ENCODE results near the gene PIGBOS1.

The PIGBOS1 gene

GRCh38 chr15:55358471-55358870 lies 39.5 kb upstream of the PIGBOS1 start:
- TF ChIP-seq FOXM1 (IDR thresholded peaks at IDR 0.05; ENCODE audit: borderline replicate concordance, low read depth) (no peak), CEBPB (IDR thresholded peaks at IDR 0.05) (no peak)

DNA sequence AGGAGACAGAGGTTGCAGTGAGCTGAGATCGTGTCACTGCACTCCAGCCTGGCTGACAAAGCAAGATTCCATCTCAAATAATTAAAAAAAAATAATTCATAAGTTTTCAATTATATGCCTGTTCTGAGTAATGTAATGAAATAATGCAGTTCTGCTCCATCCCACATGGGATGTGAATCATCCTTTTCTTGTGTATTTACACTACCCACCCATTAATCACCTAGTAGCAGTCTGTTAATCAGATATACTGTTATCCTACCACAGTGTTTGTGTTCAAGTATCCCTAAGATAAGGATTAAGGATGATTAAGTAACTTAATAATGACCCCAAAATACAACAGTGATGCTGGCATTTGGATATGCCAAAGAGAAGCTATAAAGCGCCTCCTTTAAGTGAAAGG lies 38.9 kb upstream of the PIGBOS1 start:
- TF ChIP-seq TEAD4 (IDR thresholded peaks at IDR 0.05), result no peak
- no peak for TF ChIP-seq RAD21 (IDR thresholded peaks at IDR 0.05; ENCODE audit: low read depth)
- no peak for TF ChIP-seq CREB1 (IDR thresholded peaks at IDR 0.05; ENCODE audit: low read depth)
- TF ChIP-seq CEBPB (IDR thresholded peaks at IDR 0.05), result no peak
- TF ChIP-seq, protein P1, sequence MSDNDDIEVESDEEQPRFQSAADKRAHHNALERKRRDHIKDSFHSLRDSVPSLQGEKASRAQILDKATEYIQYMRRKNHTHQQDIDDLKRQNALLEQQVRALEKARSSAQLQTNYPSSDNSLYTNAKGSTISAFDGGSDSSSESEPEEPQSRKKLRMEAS (IDR thresholded peaks at IDR 0.05), result no peak
- no peak for TF ChIP-seq NFIC (IDR thresholded peaks at IDR 0.05)
- no peak for TF ChIP-seq ZBTB7A (IDR thresholded peaks at IDR 0.05; ENCODE audit: low read depth)
- TF ChIP-seq EGR1 (IDR thresholded peaks at IDR 0.05), result no peak

DNA sequence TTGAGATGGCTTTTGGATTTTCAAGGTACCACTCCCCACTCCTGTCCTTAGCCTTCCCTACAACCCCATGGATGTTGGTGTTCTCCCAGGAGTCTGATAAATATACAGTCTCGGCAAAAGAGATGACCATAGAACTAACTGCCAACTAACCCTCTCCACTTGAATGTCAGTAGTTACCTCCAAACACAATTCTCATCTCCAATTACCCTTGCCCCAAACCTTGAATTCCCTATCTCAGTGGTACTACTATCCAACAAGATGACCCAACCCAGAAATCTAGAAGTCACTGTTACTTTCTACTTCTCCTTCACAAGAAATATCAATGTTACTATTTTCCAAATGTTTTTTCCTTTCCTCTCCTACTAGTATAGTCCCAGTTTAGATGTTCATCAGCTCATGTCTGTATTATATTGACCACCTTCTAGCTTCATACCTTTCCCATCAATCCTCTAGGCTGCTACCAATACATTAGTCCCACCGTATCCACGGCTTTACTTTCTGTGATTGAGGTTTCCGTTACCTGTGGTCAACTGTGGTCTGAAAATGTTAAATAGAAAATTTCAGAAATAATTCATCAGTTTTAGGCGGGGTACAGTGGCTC lies 38.2 kb upstream of the PIGBOS1 start:
- TF ChIP-seq RAD21 (IDR thresholded peaks at IDR 0.05; ENCODE audit: low read depth) (no peak), USF1 (IDR thresholded peaks at IDR 0.05) (no peak), EP300 (IDR thresholded peaks at IDR 0.05; ENCODE audit: borderline replicate concordance) (no peak), CEBPB (IDR thresholded peaks at IDR 0.05) (no peak), NFIC (IDR thresholded peaks at IDR 0.05) (no peak), ZBTB7A (IDR thresholded peaks at IDR 0.05; ENCODE audit: low read depth) (no peak), CREB1 (IDR thresholded peaks at IDR 0.05; ENCODE audit: low read depth) (no peak), TCF12 (IDR thresholded peaks at IDR 0.05; ENCODE audit: low read depth) (no peak), TEAD4 (IDR thresholded peaks at IDR 0.05) (no peak), YY1 (IDR thresholded peaks at IDR 0.05; ENCODE audit: low read depth) (no peak)
- TF ChIP-seq, protein P1 (IDR thresholded peaks at IDR 0.05), result no peak
- TF ChIP-seq, protein P2, sequence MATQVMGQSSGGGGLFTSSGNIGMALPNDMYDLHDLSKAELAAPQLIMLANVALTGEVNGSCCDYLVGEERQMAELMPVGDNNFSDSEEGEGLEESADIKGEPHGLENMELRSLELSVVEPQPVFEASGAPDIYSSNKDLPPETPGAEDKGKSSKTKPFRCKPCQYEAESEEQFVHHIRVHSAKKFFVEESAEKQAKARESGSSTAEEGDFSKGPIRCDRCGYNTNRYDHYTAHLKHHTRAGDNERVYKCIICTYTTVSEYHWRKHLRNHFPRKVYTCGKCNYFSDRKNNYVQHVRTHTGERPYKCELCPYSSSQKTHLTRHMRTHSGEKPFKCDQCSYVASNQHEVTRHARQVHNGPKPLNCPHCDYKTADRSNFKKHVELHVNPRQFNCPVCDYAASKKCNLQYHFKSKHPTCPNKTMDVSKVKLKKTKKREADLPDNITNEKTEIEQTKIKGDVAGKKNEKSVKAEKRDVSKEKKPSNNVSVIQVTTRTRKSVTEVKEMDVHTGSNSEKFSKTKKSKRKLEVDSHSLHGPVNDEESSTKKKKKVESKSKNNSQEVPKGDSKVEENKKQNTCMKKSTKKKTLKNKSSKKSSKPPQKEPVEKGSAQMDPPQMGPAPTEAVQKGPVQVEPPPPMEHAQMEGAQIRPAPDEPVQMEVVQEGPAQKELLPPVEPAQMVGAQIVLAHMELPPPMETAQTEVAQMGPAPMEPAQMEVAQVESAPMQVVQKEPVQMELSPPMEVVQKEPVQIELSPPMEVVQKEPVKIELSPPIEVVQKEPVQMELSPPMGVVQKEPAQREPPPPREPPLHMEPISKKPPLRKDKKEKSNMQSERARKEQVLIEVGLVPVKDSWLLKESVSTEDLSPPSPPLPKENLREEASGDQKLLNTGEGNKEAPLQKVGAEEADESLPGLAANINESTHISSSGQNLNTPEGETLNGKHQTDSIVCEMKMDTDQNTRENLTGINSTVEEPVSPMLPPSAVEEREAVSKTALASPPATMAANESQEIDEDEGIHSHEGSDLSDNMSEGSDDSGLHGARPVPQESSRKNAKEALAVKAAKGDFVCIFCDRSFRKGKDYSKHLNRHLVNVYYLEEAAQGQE (IDR thresholded peaks at IDR 0.05; ENCODE audit: low read depth), result no peak

DNA sequence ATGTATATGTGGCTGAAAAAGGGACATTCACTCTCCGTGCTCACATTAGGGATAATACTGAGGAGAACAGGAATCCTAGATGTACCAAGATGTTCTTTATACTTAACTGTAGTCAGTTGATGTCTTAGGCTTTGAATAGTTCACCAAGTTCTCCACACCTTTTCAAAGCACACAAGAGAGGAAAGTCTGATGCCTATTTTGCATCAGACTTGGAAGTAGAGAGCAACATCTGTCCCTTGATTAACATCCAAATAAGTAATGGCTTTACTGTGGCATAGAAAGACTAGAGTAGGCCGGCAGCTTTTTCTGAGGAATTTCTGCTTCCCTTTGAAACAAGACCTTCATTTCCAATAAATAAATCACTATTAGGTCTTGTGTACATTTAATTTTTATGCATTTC lies 34.1 kb upstream of the PIGBOS1 start:
- TF ChIP-seq CREB1 (IDR thresholded peaks at IDR 0.05; ENCODE audit: low read depth) (no peak), USF1 (IDR thresholded peaks at IDR 0.05) (no peak), FOXM1 (IDR thresholded peaks at IDR 0.05; ENCODE audit: borderline replicate concordance, low read depth) (no peak), YY1 (IDR thresholded peaks at IDR 0.05; ENCODE audit: low read depth) (no peak), TAF1 (IDR thresholded peaks at IDR 0.05; ENCODE audit: low read depth) (no peak), RAD21 (IDR thresholded peaks at IDR 0.05; ENCODE audit: low read depth) (no peak), NFIC (IDR thresholded peaks at IDR 0.05) (no peak), TEAD4 (IDR thresholded peaks at IDR 0.05) (no peak), CEBPB (IDR thresholded peaks at IDR 0.05) (no peak), TCF12 (IDR thresholded peaks at IDR 0.05; ENCODE audit: low read depth) (no peak), EGR1 (IDR thresholded peaks at IDR 0.05) (no peak), ZBTB7A (IDR thresholded peaks at IDR 0.05; ENCODE audit: low read depth) (no peak), EP300 (IDR thresholded peaks at IDR 0.05; ENCODE audit: borderline replicate concordance) (no peak)
- TF ChIP-seq, protein P1 (IDR thresholded peaks at IDR 0.05), result no peak
- TF ChIP-seq, protein P2 (IDR thresholded peaks at IDR 0.05; ENCODE audit: low read depth), result no peak

GRCh38 chr15:55349282-55349681 lies 30.4 kb upstream of the PIGBOS1 start:
- no peak for TF ChIP-seq FOXM1 (IDR thresholded peaks at IDR 0.05; ENCODE audit: borderline replicate concordance, low read depth)
- TF ChIP-seq TAF1 (IDR thresholded peaks at IDR 0.05; ENCODE audit: low read depth), result no peak
- TF ChIP-seq, protein P2 (IDR thresholded peaks at IDR 0.05; ENCODE audit: low read depth), result no peak
- TF ChIP-seq CEBPB (IDR thresholded peaks at IDR 0.05), result no peak
- TF ChIP-seq CREB1 (IDR thresholded peaks at IDR 0.05; ENCODE audit: low read depth), result no peak
- no peak for TF ChIP-seq EP300 (IDR thresholded peaks at IDR 0.05; ENCODE audit: borderline replicate concordance)
- no peak for TF ChIP-seq USF1 (IDR thresholded peaks at IDR 0.05)
